ENCODE results near the gene CFAP97. TPM values are rescaled to one million over a fixed set of nuclear protein-coding genes. Genes with fewer than 3 reads are reported as not detected.

Gene CFAP97
- total and polyA plus RNA-seq, 9 of the 15 experiments (the other 6 are each of a cell fraction or from before 2014, with no cell fraction given): 17.3 to 57.8 (median 44.4) TPM

DNA sequence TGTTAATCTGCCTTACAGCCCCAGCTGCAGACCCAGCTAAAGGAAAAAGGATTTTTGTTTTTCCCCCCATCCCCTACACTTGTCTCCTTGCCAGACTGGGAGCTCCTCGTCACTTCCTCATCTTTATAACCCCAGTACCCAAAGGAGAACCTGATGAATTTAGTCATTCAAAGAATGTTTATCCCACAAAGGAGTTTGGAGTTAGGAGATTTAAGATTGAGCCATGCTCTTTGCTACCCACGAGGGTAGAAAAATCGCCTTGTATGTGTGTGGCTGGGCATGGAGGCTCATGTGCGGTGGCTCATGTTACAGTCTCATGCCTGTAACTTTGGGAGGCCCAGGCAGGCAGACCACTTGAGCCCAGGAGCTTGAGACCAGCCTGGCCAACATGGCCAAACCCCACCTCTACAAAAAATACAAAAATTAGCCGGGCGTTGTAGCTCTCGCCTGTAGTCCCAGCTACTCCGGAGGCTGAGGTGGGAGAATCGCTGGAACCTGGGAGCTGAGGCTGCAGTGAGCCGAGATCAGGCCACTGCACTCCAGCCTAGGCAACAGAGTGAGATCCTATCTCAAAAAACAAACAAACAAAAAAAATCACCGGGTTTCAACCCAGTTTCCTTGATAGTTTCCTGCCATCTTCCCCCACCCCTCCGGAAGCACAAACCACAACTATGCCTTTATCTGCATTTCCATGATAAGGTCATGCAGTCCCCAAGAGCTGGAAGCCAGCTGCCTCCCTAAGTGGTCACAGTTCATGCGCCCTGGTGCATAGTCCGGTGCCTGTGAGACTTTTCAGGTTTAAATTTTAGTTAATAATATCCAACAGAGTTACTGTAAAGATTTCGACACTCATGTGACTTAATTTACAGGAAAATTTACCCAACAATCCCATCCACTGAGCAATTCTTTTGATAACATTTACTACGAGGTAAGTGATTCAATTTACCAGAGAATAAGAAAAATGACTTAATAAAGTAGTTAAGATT lies 1.5 kb downstream of the CFAP97 start (continued):
- TF ChIP-seq ILK (tag; IDR thresholded peaks at IDR 0.05; ENCODE audit: borderline replicate concordance, low read depth) (no peak), MAFF (IDR thresholded peaks at IDR 0.05; ENCODE audit: low read length) (no peak), PRPF4 (IDR thresholded peaks at IDR 0.05; ENCODE audit: insufficient read depth, low read depth, low read length, poor library complexity, severe bottlenecking) (no peak), HNRNPL (IDR thresholded peaks at IDR 0.05; ENCODE audit: low read depth, low read length) (no peak), NFIC (IDR thresholded peaks at IDR 0.05) (0 out of 2 replicates have a peak, but pooled peaks have one; percentile 25), NCOA2 (IDR thresholded peaks at IDR 0.05; ENCODE audit: partially characterized antibody in 2 of 2) (no peak), CREM (IDR thresholded peaks at IDR 0.05; ENCODE audit: low read depth) (peak; percentile 69), SAFB (IDR thresholded peaks at IDR 0.05; ENCODE audit: borderline replicate concordance, low read depth, low read length) (no peak), PML (IDR thresholded peaks at IDR 0.05; ENCODE audit: low read length) (peak; percentile 56; the same call in 1 of the 2 replicates), ZKSCAN8 (CRISPR knock-in tag; IDR thresholded peaks at IDR 0.05) (no peak), PCBP1 (IDR thresholded peaks at IDR 0.05; ENCODE audit: low read depth, low read length, poor library complexity, severe bottlenecking) (no peak), NCOA1 (IDR thresholded peaks at IDR 0.05; ENCODE audit: low read depth) (no peak)
- TF ChIP-seq, protein P1, sequence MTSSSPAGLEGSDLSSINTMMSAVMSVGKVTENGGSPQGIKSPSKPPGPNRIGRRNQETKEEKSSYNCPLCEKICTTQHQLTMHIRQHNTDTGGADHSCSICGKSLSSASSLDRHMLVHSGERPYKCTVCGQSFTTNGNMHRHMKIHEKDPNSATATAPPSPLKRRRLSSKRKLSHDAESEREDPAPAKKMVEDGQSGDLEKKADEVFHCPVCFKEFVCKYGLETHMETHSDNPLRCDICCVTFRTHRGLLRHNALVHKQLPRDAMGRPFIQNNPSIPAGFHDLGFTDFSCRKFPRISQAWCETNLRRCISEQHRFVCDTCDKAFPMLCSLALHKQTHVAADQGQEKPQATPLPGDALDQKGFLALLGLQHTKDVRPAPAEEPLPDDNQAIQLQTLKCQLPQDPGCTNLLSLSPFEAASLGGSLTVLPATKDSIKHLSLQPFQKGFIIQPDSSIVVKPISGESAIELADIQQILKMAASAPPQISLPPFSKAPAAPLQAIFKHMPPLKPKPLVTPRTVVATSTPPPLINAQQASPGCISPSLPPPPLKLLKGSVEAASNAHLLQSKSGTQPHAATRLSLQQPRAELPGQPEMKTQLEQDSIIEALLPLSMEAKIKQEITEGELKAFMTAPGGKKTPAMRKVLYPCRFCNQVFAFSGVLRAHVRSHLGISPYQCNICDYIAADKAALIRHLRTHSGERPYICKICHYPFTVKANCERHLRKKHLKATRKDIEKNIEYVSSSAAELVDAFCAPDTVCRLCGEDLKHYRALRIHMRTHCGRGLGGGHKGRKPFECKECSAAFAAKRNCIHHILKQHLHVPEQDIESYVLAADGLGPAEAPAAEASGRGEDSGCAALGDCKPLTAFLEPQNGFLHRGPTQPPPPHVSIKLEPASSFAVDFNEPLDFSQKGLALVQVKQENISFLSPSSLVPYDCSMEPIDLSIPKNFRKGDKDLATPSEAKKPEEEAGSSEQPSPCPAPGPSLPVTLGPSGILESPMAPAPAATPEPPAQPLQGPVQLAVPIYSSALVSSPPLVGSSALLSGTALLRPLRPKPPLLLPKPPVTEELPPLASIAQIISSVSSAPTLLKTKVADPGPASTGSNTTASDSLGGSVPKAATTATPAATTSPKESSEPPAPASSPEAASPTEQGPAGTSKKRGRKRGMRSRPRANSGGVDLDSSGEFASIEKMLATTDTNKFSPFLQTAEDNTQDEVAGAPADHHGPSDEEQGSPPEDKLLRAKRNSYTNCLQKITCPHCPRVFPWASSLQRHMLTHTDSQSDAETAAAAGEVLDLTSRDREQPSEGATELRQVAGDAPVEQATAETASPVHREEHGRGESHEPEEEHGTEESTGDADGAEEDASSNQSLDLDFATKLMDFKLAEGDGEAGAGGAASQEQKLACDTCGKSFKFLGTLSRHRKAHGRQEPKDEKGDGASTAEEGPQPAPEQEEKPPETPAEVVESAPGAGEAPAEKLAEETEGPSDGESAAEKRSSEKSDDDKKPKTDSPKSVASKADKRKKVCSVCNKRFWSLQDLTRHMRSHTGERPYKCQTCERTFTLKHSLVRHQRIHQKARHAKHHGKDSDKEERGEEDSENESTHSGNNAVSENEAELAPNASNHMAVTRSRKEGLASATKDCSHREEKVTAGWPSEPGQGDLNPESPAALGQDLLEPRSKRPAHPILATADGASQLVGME (CRISPR knock-in tag; IDR thresholded peaks at IDR 0.05): no peak
- TF ChIP-seq, protein P2, sequence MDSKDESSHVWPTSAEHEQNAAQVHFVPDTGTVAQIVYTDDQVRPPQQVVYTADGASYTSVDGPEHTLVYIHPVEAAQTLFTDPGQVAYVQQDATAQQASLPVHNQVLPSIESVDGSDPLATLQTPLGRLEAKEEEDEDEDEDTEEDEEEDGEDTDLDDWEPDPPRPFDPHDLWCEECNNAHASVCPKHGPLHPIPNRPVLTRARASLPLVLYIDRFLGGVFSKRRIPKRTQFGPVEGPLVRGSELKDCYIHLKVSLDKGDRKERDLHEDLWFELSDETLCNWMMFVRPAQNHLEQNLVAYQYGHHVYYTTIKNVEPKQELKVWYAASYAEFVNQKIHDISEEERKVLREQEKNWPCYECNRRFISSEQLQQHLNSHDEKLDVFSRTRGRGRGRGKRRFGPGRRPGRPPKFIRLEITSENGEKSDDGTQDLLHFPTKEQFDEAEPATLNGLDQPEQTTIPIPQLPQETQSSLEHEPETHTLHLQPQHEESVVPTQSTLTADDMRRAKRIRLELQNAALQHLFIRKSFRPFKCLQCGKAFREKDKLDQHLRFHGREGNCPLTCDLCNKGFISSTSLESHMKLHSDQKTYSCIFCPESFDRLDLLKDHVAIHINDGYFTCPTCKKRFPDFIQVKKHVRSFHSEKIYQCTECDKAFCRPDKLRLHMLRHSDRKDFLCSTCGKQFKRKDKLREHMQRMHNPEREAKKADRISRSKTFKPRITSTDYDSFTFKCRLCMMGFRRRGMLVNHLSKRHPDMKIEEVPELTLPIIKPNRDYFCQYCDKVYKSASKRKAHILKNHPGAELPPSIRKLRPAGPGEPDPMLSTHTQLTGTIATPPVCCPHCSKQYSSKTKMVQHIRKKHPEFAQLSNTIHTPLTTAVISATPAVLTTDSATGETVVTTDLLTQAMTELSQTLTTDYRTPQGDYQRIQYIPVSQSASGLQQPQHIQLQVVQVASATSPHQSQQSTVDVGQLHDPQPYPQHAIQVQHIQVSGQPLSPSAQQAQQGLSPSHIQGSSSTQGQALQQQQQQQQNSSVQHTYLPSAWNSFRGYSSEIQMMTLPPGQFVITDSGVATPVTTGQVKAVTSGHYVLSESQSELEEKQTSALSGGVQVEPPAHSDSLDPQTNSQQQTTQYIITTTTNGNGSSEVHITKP (IDR thresholded peaks at IDR 0.05; ENCODE audit: partially characterized antibody): peak; percentile 44
- TF ChIP-seq, protein P3, sequence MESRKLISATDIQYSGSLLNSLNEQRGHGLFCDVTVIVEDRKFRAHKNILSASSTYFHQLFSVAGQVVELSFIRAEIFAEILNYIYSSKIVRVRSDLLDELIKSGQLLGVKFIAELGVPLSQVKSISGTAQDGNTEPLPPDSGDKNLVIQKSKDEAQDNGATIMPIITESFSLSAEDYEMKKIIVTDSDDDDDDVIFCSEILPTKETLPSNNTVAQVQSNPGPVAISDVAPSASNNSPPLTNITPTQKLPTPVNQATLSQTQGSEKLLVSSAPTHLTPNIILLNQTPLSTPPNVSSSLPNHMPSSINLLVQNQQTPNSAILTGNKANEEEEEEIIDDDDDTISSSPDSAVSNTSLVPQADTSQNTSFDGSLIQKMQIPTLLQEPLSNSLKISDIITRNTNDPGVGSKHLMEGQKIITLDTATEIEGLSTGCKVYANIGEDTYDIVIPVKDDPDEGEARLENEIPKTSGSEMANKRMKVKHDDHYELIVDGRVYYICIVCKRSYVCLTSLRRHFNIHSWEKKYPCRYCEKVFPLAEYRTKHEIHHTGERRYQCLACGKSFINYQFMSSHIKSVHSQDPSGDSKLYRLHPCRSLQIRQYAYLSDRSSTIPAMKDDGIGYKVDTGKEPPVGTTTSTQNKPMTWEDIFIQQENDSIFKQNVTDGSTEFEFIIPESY (CRISPR knock-in tag; IDR thresholded peaks at IDR 0.05): no peak
